Glutamatergic neuron (in vitro differentiated cells): ENCODE results near the gene EGFL8. TPM values are rescaled to one million over a fixed set of nuclear protein-coding genes. Genes with fewer than 3 reads are reported as not detected.
A peak's percentile ranks its signal among the peaks of the same experiment; 100 is the strongest.

Source experiments
- DNase-seq: peaks from one replicate; pipeline ENCODE4 v3.0.0; 2022
- H3K27ac Mint-ChIP-seq: one replicate; pipeline ENCODE4 v1.8.0; 2020; ENCODE audit warnings: mild to moderate bottlenecking, mixed read lengths, inconsistent platforms; ENCODE audit not compliant: unreplicated experiment
- H3K27me3 Mint-ChIP-seq: one replicate; pipeline ENCODE4 v1.8.0; 2020; ENCODE audit warnings: mild to moderate bottlenecking, moderate library complexity, mixed read lengths, inconsistent platforms; ENCODE audit not compliant: unreplicated experiment
- H3K36me3 Mint-ChIP-seq: one replicate; pipeline ENCODE4 v1.8.0; 2020; ENCODE audit warnings: mild to moderate bottlenecking, mixed read lengths, inconsistent platforms; ENCODE audit not compliant: unreplicated experiment
- H3K4me1 Mint-ChIP-seq: one replicate; pipeline ENCODE4 v1.8.0; 2020; ENCODE audit warnings: mild to moderate bottlenecking, low read depth, mixed read lengths, inconsistent platforms; ENCODE audit not compliant: unreplicated experiment
- H3K4me3 Mint-ChIP-seq: one replicate; pipeline ENCODE4 v1.8.0; 2020; ENCODE audit warnings: mild to moderate bottlenecking, mixed read lengths, inconsistent platforms; ENCODE audit not compliant: unreplicated experiment
- H3K9me3 Mint-ChIP-seq: one replicate; pipeline ENCODE4 v1.8.0; 2020; ENCODE audit warnings: mild to moderate bottlenecking, moderate library complexity, mixed read lengths, inconsistent platforms; ENCODE audit not compliant: unreplicated experiment
- CTCF ChIP-seq: fragments of 200-600 bp; sonication (generic); IDR thresholded peaks from one replicate; pipeline ENCODE4 v1.5.0; 2021; ENCODE audit not compliant: partially characterized antibody, unreplicated experiment
- total RNA-seq: library from RNA; stranded (reverse); fragmentation: NEBNext Ultra II Directional; extraction: Animal tissue kit (Norgen Biotek cat#: 25700); gene quantifications from one replicate; pipeline ENCODE4 v1.2.1, GENCODE V29; 2021; ENCODE audit not compliant: unreplicated experiment

Gene EGFL8
- total RNA-seq, 1 donor from 2014 or later, result 23.0 TPM

- Mint-ChIP-seq H3K36me3 (no peaks in the 10 kb centered on the region), H3K27me3 (peaks cover 29% of the 10 kb centered on the region), H3K4me3 (peak overlapping the region; percentile 17), H3K4me1 (peaks cover 14% of the 10 kb centered on the region), H3K27ac (peak overlapping the region; percentile 19), H3K9me3 (peaks cover 9% of the 10 kb centered on the region)
- no peak for DNase-seq
- TF ChIP-seq CTCF, result no peak
Measured at GRCh38 chr6:32146287-32146686, 18.1 kb upstream of the EGFL8 start.

- no peak for TF ChIP-seq CTCF
Measured at GRCh38 chr6:32146687-32147086, 17.7 kb upstream of the EGFL8 start.

GRCh38 chr6:32147401-32148132, 16.8 kb upstream of the EGFL8 start:
- no peak for DNase-seq
- no peak for TF ChIP-seq CTCF
- Mint-ChIP-seq H3K4me1 (peaks cover 20% of the 10 kb centered on the region), H3K27me3 (peaks cover 24% of the 10 kb centered on the region), H3K4me3 (no peak overlapping the region), H3K36me3 (no peaks in the 10 kb centered on the region), H3K27ac (no peak overlapping the region), H3K9me3 (peaks cover 11% of the 10 kb centered on the region)

More at GRCh38 chr6:32146687-32147086, 17.7 kb upstream of the EGFL8 start:
- H3K4me3 Mint-ChIP-seq, result no peak overlapping the region
- no peak for DNase-seq
- H3K4me1 Mint-ChIP-seq, result peaks cover 14% of the 10 kb centered on the region
- no peak overlapping the region for H3K27ac Mint-ChIP-seq
- no peaks in the 10 kb centered on the region for H3K36me3 Mint-ChIP-seq
- peaks cover 27% of the 10 kb centered on the region for H3K27me3 Mint-ChIP-seq
- peaks cover 11% of the 10 kb centered on the region for H3K9me3 Mint-ChIP-seq

- Mint-ChIP-seq H3K27ac (no peak overlapping the region), H3K4me3 (peak overlapping the region; percentile 54), H3K4me1 (peaks cover 27% of the 10 kb centered on the region), H3K27me3 (peaks cover 24% of the 10 kb centered on the region), H3K36me3 (no peaks in the 10 kb centered on the region), H3K9me3 (peaks cover 11% of the 10 kb centered on the region)
- no peak for TF ChIP-seq CTCF
- DNase-seq, result peak; percentile 51
Measured at GRCh38 chr6:32148289-32149091, 15.9 kb upstream of the EGFL8 start.
